Stomach (tissue), 4 donors: ENCODE data around the gene PLEKHH3.

Experiments
- CTCF ChIP-seq, 7 experiments: fragments of 450-650 bp in 4 of 7; fragments of 200-600 bp in 3 of 7; sonication (generic) in 3 of 7; IDR thresholded peaks; one replicate each; pipeline ENCODE4 v1.5.1; 2016 to 2019; ENCODE audit warnings: antibody characterized with exemption in 7 of 7, control low read depth in 2 of 7, mild to moderate bottlenecking in 1 of 7
- POLR2A ChIP-seq, 4 donors: fragments of 450-650 bp; IDR thresholded peaks; one replicate each; pipeline ENCODE4 v1.6.1; 2016; ENCODE audit warnings: antibody characterized with exemption in 4 of 4, control low read depth in 2 of 4, mild to moderate bottlenecking in 1 of 4, moderate library complexity in 1 of 4
- POLR2AphosphoS5 ChIP-seq, 3 donors: sonication (generic); formaldehyde crosslinking; IDR thresholded peaks; one replicate each; pipeline ENCODE4 v1.6.1; 2016; ENCODE audit warnings: antibody characterized with exemption in 3 of 3

GRCh38 chr17:42647778-42648177, 29.0 kb downstream of the PLEKHH3 start:
- TF ChIP-seq CTCF (IDR thresholded peaks at IDR 0.05) = no peak
- no peak for TF ChIP-seq POLR2AphosphoS5 (IDR thresholded peaks at IDR 0.05)
- TF ChIP-seq POLR2A (IDR thresholded peaks at IDR 0.05) = no peak
